ENCODE measurements around the gene ALG2.

ALG2 gene

GRCh38 chr9:99167119-99167518, 54.6 kb downstream of the ALG2 start:
- no peak for TF ChIP-seq CTCF (IDR thresholded peaks at IDR 0.05; ENCODE audit: borderline replicate concordance, insufficient read depth, low read depth, low read length)
- H3K4me3 ChIP-seq (ENCODE audit: low read depth, low read length): no peak overlapping the region
